Measurements from ENCODE around the gene SPRTN. TPM values are rescaled to one million over a fixed set of nuclear protein-coding genes. Genes with fewer than 3 reads are reported as not detected.

The SPRTN gene
- total and polyA plus RNA-seq, 2 donors (not counting 1 experiment from before 2014, with no cell fraction given), result 3.5 to 13.4 TPM

DNA sequence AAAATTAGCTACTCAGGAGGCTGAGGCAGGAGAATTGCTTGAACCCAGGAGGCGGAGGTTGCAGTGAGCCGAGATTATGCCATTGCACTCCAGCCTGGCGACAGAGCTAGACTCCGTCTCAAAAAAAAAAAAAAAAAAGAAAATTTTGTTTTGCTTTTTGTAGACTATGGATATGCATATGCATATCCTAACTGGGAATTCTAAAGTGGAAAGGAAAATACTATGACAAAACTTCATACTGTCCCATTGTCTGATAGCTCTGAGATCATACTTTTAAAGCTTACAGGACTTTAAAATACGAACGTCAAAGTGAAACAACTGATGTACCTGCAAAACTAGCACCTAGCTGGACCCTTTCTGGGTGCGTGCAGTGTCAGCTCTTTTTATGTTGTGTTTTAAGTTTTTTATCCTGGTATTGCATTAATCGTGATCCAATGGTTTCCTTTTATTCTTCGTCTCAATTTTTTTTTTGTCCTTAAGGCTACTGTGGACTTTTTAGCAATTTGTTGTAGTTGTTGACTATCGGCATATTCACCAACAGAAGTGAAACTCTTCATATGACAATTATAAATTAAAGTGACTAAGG lies 19.2 kb downstream of the SPRTN start:
- Histone ChIP-seq H3K4me2 (replicated peaks; ENCODE audit: low read depth, low read length, poor library complexity, severe bottlenecking) (peak overlapping the region; percentile 21), H2AFZ (ENCODE audit: insufficient read depth, low read depth, low read length, poor library complexity, severe bottlenecking) (no peak overlapping the region), H3K9ac (ENCODE audit: low read length) (no peak overlapping the region), H3K4me3 (ENCODE audit: control extremely low read depth in 1 of 5, extremely low read depth in 1 of 5, insufficient read depth in 1 of 5, low read depth in 2 of 5, low read length in 4 of 5) (no peak overlapping the region), H3K79me2 (ENCODE audit: control insufficient read depth, insufficient read depth, low read length) (no peaks in the 10 kb centered on the region), H3K27me3 (replicated peaks in 1 of 4; ENCODE audit: control extremely low read depth in 1 of 4, control insufficient read depth in 3 of 4, insufficient read depth in 4 of 4, low read length in 3 of 4) (no peaks in the 10 kb centered on the region), H3K4me1 (ENCODE audit: control insufficient read depth in 2 of 2, insufficient read depth in 2 of 2, low read length in 2 of 2) (peaks cover 0 to 3% of the 10 kb centered on the region in 2 donors), H3K9me3 (ENCODE audit: control extremely low read depth in 1 of 3, control insufficient read depth in 2 of 3, insufficient read depth in 1 of 3, low read length in 2 of 3) (no peaks in the 10 kb centered on the region), H3K36me3 (replicated peaks in 1 of 2; ENCODE audit: control extremely low read depth in 1 of 2, control insufficient read depth in 1 of 2, extremely low read depth in 1 of 2, insufficient read depth in 2 of 2, low read length in 1 of 2) (peaks cover 2 to 10% of the 10 kb centered on the region in 2 experiments), H3K27ac (ENCODE audit: low read length in 2 of 2) (no peak overlapping the region), H4K20me1 (ENCODE audit: control insufficient read depth, insufficient read depth, low read length, poor library complexity, severe bottlenecking) (no peaks in the 10 kb centered on the region)
- Mint-ChIP-seq H3K9me3 (ENCODE audit: insufficient read depth) (no peaks in the 10 kb centered on the region), H3K4me1 (peaks cover 8% of the 10 kb centered on the region), H3K27me3 (no peaks in the 10 kb centered on the region), H3K27ac (no peak overlapping the region), H3K4me3 (no peak overlapping the region)
- ATAC-seq (ENCODE audit: low read depth), result no peak
- no peak for DNase-seq
- CTCF ChIA-PET, result interaction anchor here (0.6 to 3.5 kb wide), 28 partner anchors 8 to 1885 kb away, joined by 3 to 45 read pairs (median 4); partner anchors contain the start of genes SPRTN and TSNAX
- TF ChIP-seq, protein P1, sequence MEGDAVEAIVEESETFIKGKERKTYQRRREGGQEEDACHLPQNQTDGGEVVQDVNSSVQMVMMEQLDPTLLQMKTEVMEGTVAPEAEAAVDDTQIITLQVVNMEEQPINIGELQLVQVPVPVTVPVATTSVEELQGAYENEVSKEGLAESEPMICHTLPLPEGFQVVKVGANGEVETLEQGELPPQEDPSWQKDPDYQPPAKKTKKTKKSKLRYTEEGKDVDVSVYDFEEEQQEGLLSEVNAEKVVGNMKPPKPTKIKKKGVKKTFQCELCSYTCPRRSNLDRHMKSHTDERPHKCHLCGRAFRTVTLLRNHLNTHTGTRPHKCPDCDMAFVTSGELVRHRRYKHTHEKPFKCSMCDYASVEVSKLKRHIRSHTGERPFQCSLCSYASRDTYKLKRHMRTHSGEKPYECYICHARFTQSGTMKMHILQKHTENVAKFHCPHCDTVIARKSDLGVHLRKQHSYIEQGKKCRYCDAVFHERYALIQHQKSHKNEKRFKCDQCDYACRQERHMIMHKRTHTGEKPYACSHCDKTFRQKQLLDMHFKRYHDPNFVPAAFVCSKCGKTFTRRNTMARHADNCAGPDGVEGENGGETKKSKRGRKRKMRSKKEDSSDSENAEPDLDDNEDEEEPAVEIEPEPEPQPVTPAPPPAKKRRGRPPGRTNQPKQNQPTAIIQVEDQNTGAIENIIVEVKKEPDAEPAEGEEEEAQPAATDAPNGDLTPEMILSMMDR (IDR thresholded peaks at IDR 0.05), result no peak
- TF ChIP-seq EZH2 (IDR thresholded peaks at IDR 0.05; ENCODE audit: borderline replicate concordance, insufficient read depth, low read depth, low read length, poor library complexity, severe bottlenecking), result no peak
- POLR2A ChIA-PET, result interaction anchor here (1.2 kb wide), 1 partner anchor 264 kb away, joined by 3 read pairs; no protein-coding TSS in a partner anchor
- intact Hi-C loops (cut with micrococcal nuclease), result loop anchor here (1.0 to 5.0 kb wide), 6 partner anchors 19 to 510 kb away; partner anchors contain the start of genes EGLN1 and SPRTN
- 100% methylated on average over 4 of the region's 10 CpGs for WGBS (ENCODE audit: insufficient coverage)

DNA sequence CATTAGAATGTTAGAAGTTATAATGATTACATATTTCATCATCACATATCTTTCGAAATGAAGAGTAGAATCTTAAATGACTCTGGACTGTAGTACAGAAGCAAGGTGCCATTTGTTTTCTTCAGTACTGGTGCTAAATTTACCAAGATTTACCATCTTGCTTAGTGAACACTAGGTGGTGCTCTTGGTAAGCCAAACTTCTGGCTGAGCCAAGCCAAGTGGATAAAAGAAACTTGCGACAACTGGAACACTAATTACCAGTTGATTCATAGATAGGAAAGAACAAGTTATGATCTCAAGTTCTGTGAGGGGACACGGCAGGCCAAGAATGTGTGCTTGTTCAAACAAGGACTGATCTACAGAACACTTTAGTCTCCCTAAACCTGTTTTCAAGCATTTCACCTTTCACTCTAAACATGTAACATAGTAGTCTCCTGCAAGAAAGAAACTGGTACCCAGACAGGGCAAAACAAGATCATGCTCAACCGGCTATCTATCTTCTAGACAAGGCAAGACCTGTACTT lies 19.8 kb downstream of the SPRTN start:
- POLR2A ChIA-PET, result interaction anchor here (0.7 to 1.2 kb wide), 2 partner anchors 167 to 264 kb away, joined by 3 read pairs; no protein-coding TSS in a partner anchor
- no peaks in the 10 kb centered on the region for H3K27me3 Mint-ChIP-seq
- DNase-seq, result peak; percentile 71

More for the DNA sequence above, 19.8 kb downstream of the SPRTN start:
- Histone ChIP-seq H3K4me3 (ENCODE audit: control extremely low read depth in 1 of 5, extremely low read depth in 1 of 5, insufficient read depth in 1 of 5, low read depth in 2 of 5, low read length in 4 of 5) (no peak overlapping the region), H3K36me3 (replicated peaks in 1 of 2; ENCODE audit: control extremely low read depth in 1 of 2, control insufficient read depth in 1 of 2, extremely low read depth in 1 of 2, insufficient read depth in 2 of 2, low read length in 1 of 2) (peaks cover 2 to 4% of the 10 kb centered on the region in 2 experiments), H3K27me3 (replicated peaks in 1 of 4; ENCODE audit: control extremely low read depth in 1 of 4, control insufficient read depth in 3 of 4, insufficient read depth in 4 of 4, low read length in 3 of 4) (no peaks in the 10 kb centered on the region), H3K9ac (ENCODE audit: low read length) (no peak overlapping the region), H3K4me1 (ENCODE audit: control insufficient read depth in 2 of 2, insufficient read depth in 2 of 2, low read length in 2 of 2) (peaks cover 0 to 3% of the 10 kb centered on the region in 2 donors), H3K79me2 (ENCODE audit: control insufficient read depth, insufficient read depth, low read length) (no peaks in the 10 kb centered on the region), H4K20me1 (ENCODE audit: control insufficient read depth, insufficient read depth, low read length, poor library complexity, severe bottlenecking) (no peaks in the 10 kb centered on the region), H3K27ac (ENCODE audit: low read length in 2 of 2) (no peak overlapping the region), H3K9me3 (ENCODE audit: control extremely low read depth in 1 of 3, control insufficient read depth in 2 of 3, insufficient read depth in 1 of 3, low read length in 2 of 3) (no peaks in the 10 kb centered on the region), H2AFZ (ENCODE audit: insufficient read depth, low read depth, low read length, poor library complexity, severe bottlenecking) (peak overlapping the region; percentile 9), H3K4me2 (replicated peaks; ENCODE audit: low read depth, low read length, poor library complexity, severe bottlenecking) (peak overlapping the region; percentile 21)
- 30% methylated on average over 2 of the region's 4 CpGs for WGBS (ENCODE audit: insufficient coverage)
- ATAC-seq (ENCODE audit: low read depth), result peak; percentile 83
- Mint-ChIP-seq H3K27ac (peak overlapping the region; percentile 32), H3K4me3 (no peak overlapping the region), H3K9me3 (ENCODE audit: insufficient read depth) (no peaks in the 10 kb centered on the region), H3K4me1 (peaks cover 8% of the 10 kb centered on the region)
- CTCF ChIA-PET, result interaction anchor here (0.7 to 3.6 kb wide), 28 partner anchors 9 to 399 kb away, joined by 3 to 45 read pairs (median 4); partner anchors contain the start of genes EXOC8, SPRTN and TSNAX
- TF ChIP-seq, protein P1 (IDR thresholded peaks at IDR 0.05), result peak; percentile 88
- no peak for TF ChIP-seq EZH2 (IDR thresholded peaks at IDR 0.05; ENCODE audit: borderline replicate concordance, insufficient read depth, low read depth, low read length, poor library complexity, severe bottlenecking)
- intact Hi-C loops (cut with micrococcal nuclease), result loop anchor here (1.0 to 5.0 kb wide), 6 partner anchors 20 to 509 kb away; partner anchors contain the start of genes EGLN1 and SPRTN
